Measurements from ENCODE around the gene RGS14.

RGS14 gene

DNA sequence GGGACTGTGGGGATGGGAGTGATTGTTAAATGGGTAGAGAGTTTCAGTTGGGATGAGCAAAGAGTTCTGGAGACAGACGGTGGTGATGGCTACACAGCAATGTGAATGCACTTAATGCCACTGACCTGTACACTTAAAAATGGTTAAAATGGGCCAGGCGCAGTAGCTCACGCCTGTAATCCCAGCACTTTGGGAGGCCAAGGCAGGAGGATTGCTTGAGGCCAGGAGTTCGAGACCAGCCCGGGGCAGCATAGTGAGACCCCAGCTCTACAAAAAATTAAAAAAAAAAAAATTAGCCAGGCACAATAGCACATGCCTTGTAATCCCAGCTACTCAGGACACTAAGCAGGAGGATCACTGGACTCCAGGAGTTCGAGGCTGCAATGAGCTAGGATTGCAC, 13.9 kb upstream of the RGS14 start:
- no peak for DNase-seq (ENCODE audit: low read depth in 2 of 2)
- H3K4me3 ChIP-seq (replicated peaks in 1 of 2; ENCODE audit: low read depth in 2 of 2, low read length in 2 of 2): no peak overlapping the region
- TF ChIP-seq, protein P1, sequence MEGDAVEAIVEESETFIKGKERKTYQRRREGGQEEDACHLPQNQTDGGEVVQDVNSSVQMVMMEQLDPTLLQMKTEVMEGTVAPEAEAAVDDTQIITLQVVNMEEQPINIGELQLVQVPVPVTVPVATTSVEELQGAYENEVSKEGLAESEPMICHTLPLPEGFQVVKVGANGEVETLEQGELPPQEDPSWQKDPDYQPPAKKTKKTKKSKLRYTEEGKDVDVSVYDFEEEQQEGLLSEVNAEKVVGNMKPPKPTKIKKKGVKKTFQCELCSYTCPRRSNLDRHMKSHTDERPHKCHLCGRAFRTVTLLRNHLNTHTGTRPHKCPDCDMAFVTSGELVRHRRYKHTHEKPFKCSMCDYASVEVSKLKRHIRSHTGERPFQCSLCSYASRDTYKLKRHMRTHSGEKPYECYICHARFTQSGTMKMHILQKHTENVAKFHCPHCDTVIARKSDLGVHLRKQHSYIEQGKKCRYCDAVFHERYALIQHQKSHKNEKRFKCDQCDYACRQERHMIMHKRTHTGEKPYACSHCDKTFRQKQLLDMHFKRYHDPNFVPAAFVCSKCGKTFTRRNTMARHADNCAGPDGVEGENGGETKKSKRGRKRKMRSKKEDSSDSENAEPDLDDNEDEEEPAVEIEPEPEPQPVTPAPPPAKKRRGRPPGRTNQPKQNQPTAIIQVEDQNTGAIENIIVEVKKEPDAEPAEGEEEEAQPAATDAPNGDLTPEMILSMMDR (IDR thresholded peaks at IDR 0.05; ENCODE audit: low read depth, low read length): no peak

DNA sequence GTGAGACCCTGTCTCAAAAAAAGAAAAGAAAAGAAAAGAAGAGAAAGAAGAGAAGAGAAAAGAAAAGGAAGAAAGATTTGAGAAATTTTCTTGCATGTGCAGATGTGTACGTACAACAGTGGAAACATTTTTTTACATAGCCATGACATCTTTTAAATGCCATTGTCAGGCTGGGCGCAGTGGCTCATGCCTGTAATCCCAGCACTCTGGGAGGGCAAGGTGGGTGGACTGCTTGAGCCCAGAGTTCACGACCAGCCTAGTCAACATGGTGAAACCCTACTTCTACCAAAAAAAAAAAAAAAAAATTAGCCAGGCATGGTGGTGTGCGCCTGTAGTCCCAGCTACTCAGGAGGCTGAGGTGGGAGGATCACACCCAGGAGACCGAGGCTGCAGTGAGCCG, 12.8 kb upstream of the RGS14 start:
- no peak overlapping the region for H3K4me3 ChIP-seq (replicated peaks in 1 of 2; ENCODE audit: low read depth in 2 of 2, low read length in 2 of 2)
- no peak for DNase-seq (ENCODE audit: low read depth in 2 of 2)
- TF ChIP-seq, protein P1 (IDR thresholded peaks at IDR 0.05; ENCODE audit: low read depth, low read length): no peak

DNA sequence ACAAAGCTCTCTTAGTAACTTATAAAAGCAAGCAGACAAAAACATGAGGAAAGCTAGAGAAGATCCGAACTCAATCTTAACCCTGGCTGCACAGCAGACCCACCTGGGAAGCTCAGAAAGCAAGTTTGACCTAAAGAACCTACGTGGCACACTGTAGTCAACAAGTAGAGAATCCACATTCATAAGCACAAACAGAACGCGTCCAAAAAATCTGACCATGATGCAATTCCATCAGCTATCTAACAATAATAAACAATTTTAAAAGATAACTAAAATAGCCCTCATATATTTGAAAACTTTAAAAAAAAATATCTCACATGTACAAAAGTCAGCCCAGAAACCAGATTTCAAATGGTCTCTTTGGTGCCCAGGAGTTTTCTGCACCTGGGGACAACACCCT, 10.9 kb upstream of the RGS14 start:
- no peak for DNase-seq (ENCODE audit: low read depth in 2 of 2)
- TF ChIP-seq, protein P1 (IDR thresholded peaks at IDR 0.05; ENCODE audit: low read depth, low read length): no peak
- no peak overlapping the region for H3K4me3 ChIP-seq (replicated peaks in 1 of 2; ENCODE audit: low read depth in 2 of 2, low read length in 2 of 2)

DNA sequence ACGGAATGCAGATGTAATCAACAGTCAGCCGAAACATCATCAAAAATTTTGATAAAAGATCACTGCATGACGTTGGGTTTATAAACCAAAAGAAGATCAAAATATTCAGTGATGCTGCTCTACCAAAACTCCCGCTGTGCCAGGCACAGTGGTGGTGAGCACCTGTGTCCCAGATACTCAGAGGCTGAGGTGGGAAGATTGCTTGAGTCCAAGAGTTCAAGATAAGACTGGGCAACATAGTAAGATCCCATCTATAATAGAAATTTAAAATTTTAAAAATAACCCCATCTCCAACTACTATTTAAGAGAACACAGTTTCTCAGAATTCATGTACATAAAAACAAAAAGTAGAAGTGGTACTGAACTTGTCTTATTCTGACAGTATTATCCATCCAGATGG, 10.0 kb upstream of the RGS14 start:
- TF ChIP-seq, protein P1 (IDR thresholded peaks at IDR 0.05; ENCODE audit: low read depth, low read length): no peak
- H3K4me3 ChIP-seq (replicated peaks in 1 of 2; ENCODE audit: low read depth in 2 of 2, low read length in 2 of 2): no peak overlapping the region
- DNase-seq (ENCODE audit: low read depth in 2 of 2): no peak

DNA sequence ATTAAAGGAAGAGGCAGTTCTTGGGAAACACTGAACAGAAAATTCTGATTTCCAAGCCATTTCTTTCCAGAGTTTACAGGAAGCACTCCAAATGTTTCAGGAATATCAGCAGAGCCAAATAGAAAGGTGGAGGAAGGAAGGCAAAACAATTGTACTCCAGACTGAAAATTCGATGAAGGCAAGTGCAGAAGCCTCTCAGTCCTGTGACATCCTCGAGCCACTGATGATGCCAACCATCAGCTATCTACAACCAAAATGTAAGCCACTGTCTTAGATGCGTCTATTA, 8.4 kb upstream of the RGS14 start:
- no peak for DNase-seq (ENCODE audit: low read depth in 2 of 2)
- no peak overlapping the region for H3K4me3 ChIP-seq (replicated peaks in 1 of 2; ENCODE audit: low read depth in 2 of 2, low read length in 2 of 2)
- TF ChIP-seq, protein P1 (IDR thresholded peaks at IDR 0.05; ENCODE audit: low read depth, low read length): no peak

DNA sequence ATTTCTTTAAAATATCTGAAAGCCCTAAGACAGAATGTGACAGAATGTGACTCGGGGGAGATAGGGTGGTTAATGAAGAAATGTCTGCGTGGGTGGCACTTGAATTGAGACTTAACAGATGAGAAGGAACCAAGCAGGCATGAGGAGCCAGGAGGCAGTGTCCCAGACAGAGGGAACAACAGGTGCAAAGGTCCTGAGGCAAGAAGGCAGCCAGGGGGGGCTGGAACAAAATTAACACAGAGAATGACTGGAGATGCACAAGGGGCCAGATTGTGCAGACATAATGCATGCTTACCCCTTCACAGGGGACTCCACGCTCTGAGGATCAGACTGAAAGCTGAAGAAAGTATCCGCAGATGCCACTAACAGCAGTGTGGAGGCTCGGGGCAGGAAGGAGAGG, 8.0 kb upstream of the RGS14 start:
- no peak for DNase-seq (ENCODE audit: low read depth in 2 of 2)
- TF ChIP-seq, protein P1 (IDR thresholded peaks at IDR 0.05; ENCODE audit: low read depth, low read length): no peak
- H3K4me3 ChIP-seq (replicated peaks in 1 of 2; ENCODE audit: low read depth in 2 of 2, low read length in 2 of 2): peak overlapping the region in 1 of 2 donors; percentile 100

DNA sequence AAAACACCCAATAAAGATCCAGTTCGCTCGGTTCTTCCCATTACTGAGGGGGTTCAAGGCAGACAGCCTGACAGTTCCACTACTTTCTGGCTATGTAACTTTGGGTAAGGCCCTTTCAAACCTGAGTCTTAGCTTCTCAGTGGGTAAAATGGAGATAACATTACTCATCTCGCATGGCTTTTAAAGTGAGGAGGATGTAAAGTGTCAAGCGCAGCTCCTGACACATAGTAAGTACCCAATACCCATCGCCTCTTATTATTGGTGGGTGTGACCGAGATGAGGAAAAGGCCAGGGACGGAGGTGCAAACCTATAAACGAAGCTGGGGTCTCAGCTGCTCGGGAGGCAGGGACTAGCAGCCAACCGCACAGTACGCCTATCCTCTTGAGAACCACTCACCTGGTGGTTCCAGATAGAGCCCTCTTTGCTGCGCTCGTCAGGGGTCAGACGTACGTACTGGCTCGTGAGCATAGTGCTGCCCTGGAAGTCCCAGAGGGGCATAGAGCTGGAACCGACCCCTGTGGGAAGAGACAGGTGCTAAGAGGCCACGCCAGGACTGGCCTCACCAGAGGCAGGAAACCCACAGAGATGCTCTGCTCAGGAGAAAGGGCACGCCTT, 6.8 kb upstream of the RGS14 start:
- no peak for DNase-seq (ENCODE audit: low read depth in 2 of 2)
- TF ChIP-seq, protein P1 (IDR thresholded peaks at IDR 0.05; ENCODE audit: low read depth, low read length): no peak
- H3K4me3 ChIP-seq (replicated peaks in 1 of 2; ENCODE audit: low read depth in 2 of 2, low read length in 2 of 2): peak overlapping the region; percentile 73 to 100

Measured in cardiac fibroblast (primary cell).